Aorta (tissue), 5 donors: Measurements from ENCODE around the gene C5orf22. TPM values are rescaled to one million over a fixed set of nuclear protein-coding genes. Genes with fewer than 3 reads are reported as not detected.
A peak's percentile ranks its signal among the peaks of the same experiment; 100 is the strongest.

Experiments
- ATAC-seq: fragments of 200-7000 bp; cut with Tn5 transposase; one replicate; pipeline ENCODE4 v1.9.1; 2022; ENCODE audit warnings: moderate library complexity; ENCODE audit not compliant: low FRiP score
- DNase-seq, 2 donors: peaks; one replicate each; pipeline ENCODE4 v3.0.0-alpha.2; 2020
- H3K27ac ChIP-seq, 2 donors: one replicate each; pipeline ENCODE4 v1.5.1; 2013; ENCODE audit warnings: low read length in 2 of 2, mild to moderate bottlenecking in 2 of 2, moderate library complexity in 2 of 2, control low read depth in 1 of 2, inconsistent platforms in 1 of 2, low read depth in 1 of 2
- H3K27me3 ChIP-seq, 2 donors: one replicate each; pipeline ENCODE4 v1.6.1; 2013; ENCODE audit warnings: control low read depth in 1 of 2, low read length in 1 of 2, mild to moderate bottlenecking in 1 of 2, moderate library complexity in 1 of 2; ENCODE audit not compliant: insufficient read depth in 2 of 2, control insufficient read depth in 1 of 2
- H3K36me3 ChIP-seq, 2 donors: one replicate each; pipeline ENCODE4 v1.6.1; 2013; ENCODE audit warnings: control low read depth in 1 of 2, low read length in 1 of 2, mild to moderate bottlenecking in 1 of 2; ENCODE audit not compliant: insufficient read depth in 2 of 2, control insufficient read depth in 1 of 2
- H3K4me1 ChIP-seq, 2 donors: one replicate each; pipeline ENCODE4 v1.6.1; 2013; ENCODE audit warnings: low read length in 2 of 2, control low read depth in 1 of 2, mild to moderate bottlenecking in 1 of 2, moderate library complexity in 1 of 2; ENCODE audit not compliant: insufficient read depth in 2 of 2, control insufficient read depth in 1 of 2
- H3K4me3 ChIP-seq, 2 donors: one replicate each; pipeline ENCODE4 v1.5.1; 2013; ENCODE audit warnings: low read length in 2 of 2, control low read depth in 1 of 2, mild to moderate bottlenecking in 1 of 2
- H3K9me3 ChIP-seq: one replicate; pipeline ENCODE4 v1.6.1; 2013; ENCODE audit warnings: mild to moderate bottlenecking, low read length; ENCODE audit not compliant: control insufficient read depth
- WGBS, 2 donors: extraction: QIAGEN DNeasy Blood & Tissue Kit; methylation state at CpG; one replicate each; pipeline ENCODE4 v1.1.7; 2013; 5-methylcytosine and 5-hydroxymethylcytosine counted together
- intact Hi-C, 2 donors: fragments of 100-400 bp; cut with DNase I; formaldehyde crosslinking; loops; one replicate each; pipeline versions ENCODE4 v1.14.2 to v1.15.0; 2022
- polyA plus RNA-seq, 2 donors: library from polyadenylated mRNA; stranded (reverse); fragments of 200-250 nt; gene quantifications; one replicate each; pipeline ENCODE4 v1.2.3, GENCODE V29; 2013
- total RNA-seq, 2 donors: library from RNA; stranded (reverse); fragmentation: NEBNext Ultra II Directional; extraction: Animal tissue kit (Norgen Biotek cat#: 25700); gene quantifications; one replicate each; pipeline ENCODE4 v1.2.1, GENCODE V29; 2021
- donor health status: healthy with polysubstance abuse.
- donor health status: Bipolar disorder and iron deficiency.
- donor health status: DM: no; HTN: no; CAD: no.
- donor health status: DM: no; HTN: no; CAD: no.
- donor health status: DM: yes; HTN: yes; CAD: no.

Gene C5orf22
- total and polyA plus RNA-seq, 4 donors, result 7.5 to 18.6 (median 11.4) TPM

DNA sequence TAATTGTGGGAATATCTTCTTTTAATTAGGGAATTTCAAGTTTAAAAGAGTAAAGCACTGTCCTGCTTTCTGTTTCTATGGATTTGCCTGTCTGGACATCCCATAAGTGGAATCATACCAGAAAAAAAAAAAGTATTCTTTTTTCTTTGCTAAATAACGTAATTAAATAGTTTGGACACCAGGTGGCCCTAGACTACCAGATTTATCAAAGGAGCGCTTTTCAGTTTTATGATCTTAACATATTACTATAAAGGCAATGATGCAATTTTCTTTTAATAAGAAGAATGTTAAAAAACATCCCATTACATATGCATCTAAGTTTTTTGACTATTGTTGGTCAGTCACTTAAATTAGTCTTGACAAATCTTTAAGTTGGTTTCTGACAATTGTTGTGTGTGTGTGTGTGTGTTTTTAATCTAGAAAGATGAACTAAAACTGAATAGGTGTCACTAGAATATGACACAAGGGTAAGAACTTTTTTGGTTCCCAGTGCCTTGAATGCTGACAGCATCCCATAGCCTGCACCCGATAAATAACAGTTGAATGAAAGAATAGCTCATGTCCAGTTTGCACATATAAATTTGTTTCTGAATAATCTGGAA, 49.5 kb downstream of the C5orf22 start:
- DNase-seq (no peak), ATAC-seq (peak; percentile 54)
- intact Hi-C loops, result loop anchor here (1.0 to 10.0 kb wide), 4 partner anchors 227 to 501 kb away; no protein-coding TSS in a partner anchor
- H3K27ac ChIP-seq, result no peak overlapping the region
- no peaks in the 10 kb centered on the region for H3K4me1 ChIP-seq
- no peaks in the 10 kb centered on the region for H3K36me3 ChIP-seq
- no peaks in the 10 kb centered on the region for H3K9me3 ChIP-seq
- no peak overlapping the region for H3K4me3 ChIP-seq
- 32 to 37% methylated on average over 3 of the region's 3 CpGs for WGBS, 2 donors
- H3K27me3 ChIP-seq, result no peaks in the 10 kb centered on the region

DNA sequence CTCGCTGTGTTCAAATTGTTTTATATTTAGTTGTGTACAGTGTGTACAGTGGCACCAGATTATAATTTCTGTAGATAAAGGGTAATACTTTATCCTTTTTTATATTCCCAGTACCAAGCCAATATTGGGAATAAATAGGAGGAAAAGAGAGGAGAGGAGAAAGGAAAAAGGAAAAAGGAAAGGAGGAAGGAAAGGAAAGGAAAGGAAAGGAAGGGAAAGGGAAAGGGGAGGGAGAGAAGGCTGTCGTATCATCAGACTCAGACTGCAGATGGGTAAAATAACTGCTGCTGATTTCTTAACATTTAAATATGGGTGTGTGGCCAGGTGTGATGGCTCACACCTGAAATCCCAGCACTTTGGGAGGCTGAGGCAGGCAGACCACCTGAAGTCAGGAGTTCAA, 51.0 kb downstream of the C5orf22 start:
- no peaks in the 10 kb centered on the region for H3K36me3 ChIP-seq
- H3K9me3 ChIP-seq, result no peaks in the 10 kb centered on the region
- H3K27me3 ChIP-seq, result no peaks in the 10 kb centered on the region
- H3K4me3 ChIP-seq, result no peak overlapping the region
- no peaks in the 10 kb centered on the region for H3K4me1 ChIP-seq
- no peak overlapping the region for H3K27ac ChIP-seq
- intact Hi-C loops, result loop anchor here (5.0 to 10.0 kb wide), 2 partner anchors 492 to 499 kb away; no protein-coding TSS in a partner anchor
- ATAC-seq (no peak), DNase-seq (no peak)
- WGBS, 2 donors, result 91% methylated on average over 2 of the region's 2 CpGs

DNA sequence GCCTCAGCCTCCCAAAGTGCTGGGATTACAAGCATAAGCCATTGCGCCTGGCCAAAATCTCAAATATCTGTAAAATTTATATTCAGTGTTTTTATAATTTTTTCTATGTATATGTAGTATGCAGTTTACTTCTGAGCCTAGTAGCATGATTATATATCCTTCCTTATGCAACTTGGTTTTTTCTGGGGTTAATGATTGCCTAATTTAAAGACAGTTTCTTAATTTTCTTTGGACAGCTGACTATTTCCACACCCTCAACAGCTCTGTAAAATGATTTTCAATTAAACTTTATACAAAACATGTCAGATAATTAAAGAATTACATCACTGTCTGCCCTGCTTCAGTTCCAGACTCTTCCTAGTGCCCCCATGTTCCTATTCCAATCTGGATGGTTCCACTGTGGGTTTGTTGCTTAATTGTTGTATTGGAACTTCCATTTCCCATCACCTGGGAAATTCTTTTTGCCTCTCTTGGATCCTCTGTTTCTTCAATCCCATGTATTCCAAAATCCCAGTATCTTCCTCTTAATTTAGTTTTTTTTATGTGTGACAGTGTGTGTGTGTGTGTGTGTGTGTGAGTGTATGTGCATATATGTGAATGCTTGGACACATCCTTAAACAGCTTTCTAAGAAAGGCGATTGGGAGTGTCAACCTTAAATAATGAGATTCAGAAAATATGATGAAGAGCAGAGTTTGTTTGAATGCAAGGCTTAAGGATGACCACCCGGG, 53.2 kb downstream of the C5orf22 start:
- Histone ChIP-seq H3K27me3 (no peaks in the 10 kb centered on the region), H3K27ac (no peak overlapping the region), H3K4me3 (no peak overlapping the region), H3K4me1 (no peaks in the 10 kb centered on the region), H3K9me3 (no peaks in the 10 kb centered on the region), H3K36me3 (no peaks in the 10 kb centered on the region)
- intact Hi-C loops, result loop anchor here in 1 of 2 donors (10.0 kb wide), 1 partner anchor 489 kb away; no protein-coding TSS in a partner anchor
- ATAC-seq, result no peak
- 86 to 91% methylated on average over 3 of the region's 3 CpGs for WGBS, 2 donors
- DNase-seq, result no peak

DNA sequence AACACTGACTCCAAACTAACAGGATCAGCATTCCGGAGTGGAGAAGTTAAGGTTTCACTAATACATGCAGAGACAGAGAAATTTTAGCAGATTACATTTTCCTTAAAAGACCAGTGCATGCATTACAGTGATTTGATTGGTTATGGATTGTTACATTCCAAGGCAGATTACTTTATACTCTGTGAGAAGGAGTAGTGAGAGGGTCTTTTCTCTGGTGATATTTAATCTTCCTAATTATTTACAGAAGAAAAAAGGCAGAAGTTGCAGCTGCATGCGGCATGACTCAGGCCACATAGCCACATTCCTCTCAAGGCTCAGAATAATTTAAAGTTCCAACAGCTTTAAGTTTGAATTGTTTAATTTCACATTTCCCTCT, 53.8 kb downstream of the C5orf22 start:
- no peak for DNase-seq
- H3K4me3 ChIP-seq, result no peak overlapping the region
- intact Hi-C loops, result loop anchor here in 1 of 2 donors (10.0 kb wide), 1 partner anchor 489 kb away; no protein-coding TSS in a partner anchor
- ATAC-seq, result no peak
- H3K9me3 ChIP-seq, result no peaks in the 10 kb centered on the region
- H3K36me3 ChIP-seq, result no peaks in the 10 kb centered on the region
- H3K27ac ChIP-seq, result no peak overlapping the region
- H3K27me3 ChIP-seq, result no peaks in the 10 kb centered on the region
- WGBS, 2 donors, result 78% methylated on average over 2 of the region's 2 CpGs
- no peaks in the 10 kb centered on the region for H3K4me1 ChIP-seq

DNA sequence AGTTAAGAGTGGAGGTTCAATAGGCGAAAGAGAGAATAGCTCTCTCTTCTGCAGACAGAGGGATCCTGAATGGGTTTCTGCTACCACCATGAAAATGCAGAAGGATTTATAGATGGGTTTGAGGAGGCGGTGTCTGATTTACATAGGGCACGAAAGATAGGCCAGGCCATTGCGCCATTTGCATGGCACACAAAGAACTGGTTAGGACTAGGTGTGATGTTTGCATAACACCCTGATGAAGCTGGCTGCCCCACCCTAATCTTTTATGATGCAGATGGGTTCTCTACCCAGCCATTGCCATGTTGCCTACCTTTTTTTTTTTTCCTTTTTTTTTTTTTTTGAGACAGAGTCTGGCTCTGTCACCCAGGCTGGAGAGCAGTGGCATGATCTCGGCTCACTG, 55.4 kb downstream of the C5orf22 start:
- H3K27me3 ChIP-seq, result no peaks in the 10 kb centered on the region
- H3K4me1 ChIP-seq, result no peaks in the 10 kb centered on the region
- no peaks in the 10 kb centered on the region for H3K36me3 ChIP-seq
- 93 to 98% methylated on average over 4 to 5 of the region's 5 CpGs for WGBS, 2 donors
- H3K9me3 ChIP-seq, result no peaks in the 10 kb centered on the region
- intact Hi-C loops, result loop anchor here in 1 of 2 donors (10.0 kb wide), 1 partner anchor 487 kb away; no protein-coding TSS in a partner anchor
- no peak overlapping the region for H3K27ac ChIP-seq
- no peak for ATAC-seq
- DNase-seq, result no peak
- no peak overlapping the region for H3K4me3 ChIP-seq

DNA sequence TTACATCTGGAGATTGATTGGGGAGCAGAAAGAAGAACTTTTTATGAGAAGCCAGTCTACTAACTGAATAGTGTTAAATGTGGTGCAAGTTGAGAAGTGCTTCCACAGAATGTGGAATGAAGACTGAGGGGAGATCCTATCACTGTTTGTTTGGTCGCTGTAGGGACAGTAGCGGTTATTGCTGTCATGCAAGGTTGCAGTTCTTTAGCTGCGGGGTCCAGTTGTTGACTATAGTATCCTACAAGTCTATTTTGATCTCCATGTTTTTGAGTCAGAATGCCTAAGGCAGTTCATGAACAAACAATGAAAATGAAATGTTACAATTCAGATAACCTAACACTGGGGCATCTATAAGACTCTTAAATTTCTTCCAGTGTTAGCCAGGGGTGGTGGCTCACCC, 61.6 kb downstream of the C5orf22 start:
- 81 to 85% methylated on average over 3 of the region's 3 CpGs for WGBS, 2 donors
- H3K4me1 ChIP-seq, result no peaks in the 10 kb centered on the region
- H3K27ac ChIP-seq, result no peak overlapping the region
- no peaks in the 10 kb centered on the region for H3K9me3 ChIP-seq
- H3K36me3 ChIP-seq, result no peaks in the 10 kb centered on the region
- DNase-seq (no peak), ATAC-seq (no peak)
- no peaks in the 10 kb centered on the region for H3K27me3 ChIP-seq
- no peak overlapping the region for H3K4me3 ChIP-seq
- intact Hi-C loops, result no loop called here

DNA sequence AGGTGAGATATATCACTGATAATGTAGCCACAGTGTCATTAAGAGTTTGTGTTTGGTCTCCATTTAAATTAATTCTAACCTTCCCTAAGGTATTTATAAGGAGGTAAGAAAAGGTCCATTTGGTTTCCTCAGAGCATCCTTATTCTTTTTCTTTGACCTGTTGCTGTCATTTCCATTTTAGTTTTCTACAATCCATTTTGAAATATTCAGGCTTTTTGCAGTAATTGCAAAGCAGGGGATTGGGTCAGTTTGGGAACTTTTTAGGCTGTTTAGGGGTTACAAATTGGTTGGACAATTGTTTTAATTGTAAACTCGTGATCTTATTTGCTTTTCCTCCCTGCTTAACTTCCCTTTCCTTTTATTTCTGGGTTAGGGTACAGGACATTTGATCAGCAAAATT, 64.3 kb downstream of the C5orf22 start:
- 65 to 77% methylated on average over 1 of the region's 1 CpG for WGBS, 2 donors

DNA sequence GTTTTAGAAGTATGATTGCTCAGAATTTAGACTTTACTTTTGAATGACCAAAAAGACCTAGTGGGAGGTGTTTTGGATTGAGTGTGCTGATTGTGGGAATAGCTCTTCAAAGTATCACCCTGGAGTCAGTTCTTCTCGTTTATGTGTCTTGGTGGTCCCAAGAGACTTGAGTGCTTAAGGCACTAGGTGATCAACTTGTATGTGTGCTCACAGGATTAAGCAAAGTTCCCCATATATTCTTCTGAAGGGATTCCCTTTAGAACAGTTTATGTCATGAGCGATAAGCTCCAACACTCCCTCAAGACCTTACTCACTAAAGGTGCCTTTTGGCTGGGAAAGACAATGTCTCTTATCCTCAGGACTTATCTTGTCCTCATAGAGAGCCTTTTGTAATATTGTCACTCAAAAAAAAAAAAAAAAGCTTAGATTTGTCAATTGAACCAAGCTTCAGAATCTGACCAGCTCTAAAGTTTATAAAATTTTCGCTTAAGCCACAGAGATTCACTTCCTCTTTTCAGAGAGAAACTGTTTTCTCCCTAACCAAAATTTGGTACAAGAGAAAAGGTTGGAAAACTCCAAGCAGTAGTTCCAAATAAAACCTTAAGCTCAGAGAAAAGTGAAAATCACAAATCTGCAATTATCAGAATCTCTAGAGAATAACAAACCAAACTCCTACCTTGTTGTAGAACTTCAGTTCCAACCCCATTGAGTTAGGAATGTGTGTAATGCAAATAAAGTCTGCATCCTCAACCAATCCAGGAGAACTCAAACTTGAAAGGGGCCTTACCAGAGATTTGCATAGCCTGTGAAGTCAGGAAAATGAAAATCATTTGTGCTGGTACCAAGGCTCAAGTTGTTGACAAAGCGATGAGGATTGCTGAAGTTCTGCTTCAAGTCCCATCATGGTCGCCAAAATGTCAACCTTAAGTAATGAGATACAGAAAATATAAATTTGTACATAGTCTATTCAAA, 66.8 kb downstream of the C5orf22 start:
- no peak overlapping the region for H3K4me3 ChIP-seq
- H3K9me3 ChIP-seq, result no peaks in the 10 kb centered on the region
- H3K27me3 ChIP-seq, result no peaks in the 10 kb centered on the region
- intact Hi-C loops, result no loop called here
- DNase-seq (no peak), ATAC-seq (no peak)
- no peak overlapping the region for H3K27ac ChIP-seq
- no peaks in the 10 kb centered on the region for H3K36me3 ChIP-seq
- 84% methylated on average over 5 of the region's 5 CpGs for WGBS, 2 donors
- no peaks in the 10 kb centered on the region for H3K4me1 ChIP-seq

More for the DNA sequence above, 64.3 kb downstream of the C5orf22 start:
- no peak overlapping the region for H3K27ac ChIP-seq
- H3K27me3 ChIP-seq, result no peaks in the 10 kb centered on the region
- H3K36me3 ChIP-seq, result no peaks in the 10 kb centered on the region
- DNase-seq (no peak), ATAC-seq (no peak)
- H3K9me3 ChIP-seq, result no peaks in the 10 kb centered on the region
- no peaks in the 10 kb centered on the region for H3K4me1 ChIP-seq
- intact Hi-C loops, result no loop called here
- H3K4me3 ChIP-seq, result no peak overlapping the region
